Epithelial cell of esophagus (primary cell): ENCODE data around the gene P2RX7.

ENCODE experiments used
- DNase-seq: peaks from one replicate; pipeline ENCODE4 v3.0.0; 2010; ENCODE audit warnings: low read depth
- H3K4me3 ChIP-seq: 2 replicates; pipeline ENCODE4 v1.5.1; 2011; ENCODE audit warnings: mild to moderate bottlenecking, low read length, control low read depth
- TF ChIP-seq, protein P1 (sequence below): IDR thresholded peaks from 2 replicates; pipeline ENCODE4 v1.5.1; 2011; ENCODE audit warnings: low read depth, mild to moderate bottlenecking, low read length, control low read depth, inconsistent platforms; ENCODE audit not compliant: insufficient read depth; ENCODE audit errors: missing control alignments

Gene P2RX7

DNA sequence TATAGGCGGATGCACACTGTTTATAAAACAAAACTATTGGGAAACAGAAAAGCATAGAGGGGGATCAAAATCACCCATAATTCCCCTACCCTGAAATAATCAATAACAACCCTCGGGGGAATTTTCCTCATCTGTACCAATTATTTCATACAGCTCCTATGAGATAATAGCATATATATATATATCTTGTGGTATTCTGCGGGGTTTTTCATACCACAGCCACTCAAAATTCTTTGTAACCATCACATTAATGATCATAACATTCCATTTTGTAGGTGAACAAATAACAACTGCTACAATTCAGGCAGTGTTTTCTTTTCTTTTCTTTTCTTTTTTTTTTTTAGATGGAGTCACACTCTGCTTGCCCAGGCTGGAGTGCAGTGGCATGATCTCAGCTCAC, 35.3 kb downstream of the P2RX7 start:
- TF ChIP-seq, protein P1, sequence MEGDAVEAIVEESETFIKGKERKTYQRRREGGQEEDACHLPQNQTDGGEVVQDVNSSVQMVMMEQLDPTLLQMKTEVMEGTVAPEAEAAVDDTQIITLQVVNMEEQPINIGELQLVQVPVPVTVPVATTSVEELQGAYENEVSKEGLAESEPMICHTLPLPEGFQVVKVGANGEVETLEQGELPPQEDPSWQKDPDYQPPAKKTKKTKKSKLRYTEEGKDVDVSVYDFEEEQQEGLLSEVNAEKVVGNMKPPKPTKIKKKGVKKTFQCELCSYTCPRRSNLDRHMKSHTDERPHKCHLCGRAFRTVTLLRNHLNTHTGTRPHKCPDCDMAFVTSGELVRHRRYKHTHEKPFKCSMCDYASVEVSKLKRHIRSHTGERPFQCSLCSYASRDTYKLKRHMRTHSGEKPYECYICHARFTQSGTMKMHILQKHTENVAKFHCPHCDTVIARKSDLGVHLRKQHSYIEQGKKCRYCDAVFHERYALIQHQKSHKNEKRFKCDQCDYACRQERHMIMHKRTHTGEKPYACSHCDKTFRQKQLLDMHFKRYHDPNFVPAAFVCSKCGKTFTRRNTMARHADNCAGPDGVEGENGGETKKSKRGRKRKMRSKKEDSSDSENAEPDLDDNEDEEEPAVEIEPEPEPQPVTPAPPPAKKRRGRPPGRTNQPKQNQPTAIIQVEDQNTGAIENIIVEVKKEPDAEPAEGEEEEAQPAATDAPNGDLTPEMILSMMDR, result no peak
- no peak for DNase-seq
- no peak overlapping the region for H3K4me3 ChIP-seq

DNA sequence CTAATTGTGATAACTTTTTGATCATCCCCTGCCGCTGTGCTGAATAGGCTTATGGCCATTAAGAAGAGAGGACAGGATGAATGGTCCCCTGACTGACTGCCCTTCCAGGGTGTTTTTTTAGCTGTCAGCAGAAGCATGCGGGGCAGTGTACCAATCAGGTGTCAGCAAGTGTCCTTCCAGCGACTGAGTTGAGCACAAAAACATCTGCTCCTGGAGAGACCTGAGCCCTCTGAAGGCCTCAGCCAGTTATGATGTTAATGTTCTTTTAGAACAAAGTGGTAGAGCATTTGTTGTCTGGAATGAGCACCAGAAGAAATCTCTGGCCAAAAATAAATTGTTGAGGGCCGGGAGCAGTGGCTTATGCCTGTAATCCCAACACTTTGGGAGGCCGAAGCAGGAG, 37.5 kb downstream of the P2RX7 start:
- TF ChIP-seq, protein P1, result no peak
- DNase-seq, result no peak
- H3K4me3 ChIP-seq, result no peak overlapping the region

DNA sequence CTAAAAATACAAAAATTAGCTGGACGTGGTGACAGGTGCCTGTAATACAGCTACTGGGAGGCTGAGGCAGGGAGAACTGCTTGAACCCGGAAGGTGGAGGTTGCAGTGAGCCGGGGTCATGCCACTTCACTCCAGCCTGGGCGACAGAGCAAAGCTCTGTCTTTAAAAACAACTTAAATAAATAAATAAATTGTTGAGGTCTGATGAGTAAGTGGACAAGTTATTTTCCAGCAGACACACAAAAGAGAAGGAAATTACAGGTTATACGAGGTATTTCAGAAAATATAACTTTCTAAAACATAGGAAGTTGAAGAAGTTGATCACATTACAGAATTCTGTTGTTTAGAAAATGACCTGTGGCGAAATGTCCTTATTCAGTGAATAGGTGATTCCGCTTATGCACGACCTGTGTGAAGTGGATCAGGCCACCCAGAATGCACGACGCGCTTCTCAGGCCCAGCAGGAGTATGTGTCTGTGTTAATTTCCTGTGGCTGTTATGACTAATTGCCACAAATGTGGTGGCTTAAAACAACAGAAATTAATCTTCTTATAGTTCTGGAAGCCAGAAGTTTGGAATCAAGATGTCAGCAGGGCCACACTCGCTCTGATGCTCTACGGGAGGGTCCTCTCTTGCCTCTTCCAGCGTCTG, 38.1 kb downstream of the P2RX7 start:
- no peak overlapping the region for H3K4me3 ChIP-seq
- TF ChIP-seq, protein P1, result no peak
- DNase-seq, result peak; percentile 40

DNA sequence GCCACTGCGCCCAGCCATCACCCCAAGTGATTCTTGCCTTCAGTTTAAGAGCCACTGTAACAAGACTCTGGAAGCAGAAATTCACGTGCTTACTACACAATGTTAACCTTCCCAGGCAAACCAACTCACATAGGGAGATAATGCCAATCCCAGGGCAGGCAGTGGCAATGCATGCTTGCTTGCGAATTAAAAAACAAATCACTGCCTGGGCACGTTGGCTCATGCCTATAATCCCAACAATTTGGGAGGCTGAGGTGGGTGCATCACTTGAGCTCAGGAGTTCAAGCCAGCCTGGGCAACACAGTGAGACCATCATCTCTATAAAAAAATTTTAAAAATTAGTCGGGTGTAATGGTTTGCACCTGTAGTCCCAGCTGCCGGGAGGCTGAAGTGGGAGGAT, 39.5 kb downstream of the P2RX7 start:
- DNase-seq, result peak; percentile 17
- H3K4me3 ChIP-seq, result no peak overlapping the region
- TF ChIP-seq, protein P1, result no peak

DNA sequence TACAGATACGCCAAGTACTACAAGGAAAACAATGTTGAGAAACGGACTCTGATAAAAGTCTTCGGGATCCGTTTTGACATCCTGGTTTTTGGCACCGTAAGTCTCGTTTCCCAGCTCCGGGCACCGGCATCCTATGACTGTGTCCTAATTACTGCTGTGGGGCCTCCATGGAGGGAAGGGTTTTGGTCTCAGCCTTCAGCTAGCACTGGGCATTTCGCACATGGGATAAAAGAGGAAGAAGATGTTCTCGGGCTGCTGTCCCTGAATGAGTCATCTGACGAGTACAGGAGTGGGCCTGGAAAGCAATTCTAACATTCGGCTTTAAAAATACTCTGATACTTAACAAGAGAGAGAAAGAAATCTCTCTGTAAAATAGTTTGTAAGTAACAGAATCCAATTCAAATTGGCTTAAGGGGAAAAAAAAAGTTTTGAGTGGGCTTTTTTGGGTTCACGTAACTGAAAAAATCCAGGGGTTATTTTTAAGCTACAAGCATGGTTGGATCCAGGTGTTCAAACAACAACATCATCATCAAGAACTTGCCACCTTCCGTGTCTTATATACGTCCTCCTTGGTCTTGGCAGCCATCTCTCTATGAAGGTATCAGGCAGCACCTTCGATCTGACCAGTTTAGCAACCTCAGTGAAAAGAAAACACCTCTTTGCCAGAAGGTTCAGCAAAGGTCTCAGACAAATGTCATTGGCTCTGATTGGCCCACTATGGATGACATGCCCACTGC, 42.9 kb downstream of the P2RX7 start:
- DNase-seq, result no peak
- TF ChIP-seq, protein P1, result no peak
- no peak overlapping the region for H3K4me3 ChIP-seq

DNA sequence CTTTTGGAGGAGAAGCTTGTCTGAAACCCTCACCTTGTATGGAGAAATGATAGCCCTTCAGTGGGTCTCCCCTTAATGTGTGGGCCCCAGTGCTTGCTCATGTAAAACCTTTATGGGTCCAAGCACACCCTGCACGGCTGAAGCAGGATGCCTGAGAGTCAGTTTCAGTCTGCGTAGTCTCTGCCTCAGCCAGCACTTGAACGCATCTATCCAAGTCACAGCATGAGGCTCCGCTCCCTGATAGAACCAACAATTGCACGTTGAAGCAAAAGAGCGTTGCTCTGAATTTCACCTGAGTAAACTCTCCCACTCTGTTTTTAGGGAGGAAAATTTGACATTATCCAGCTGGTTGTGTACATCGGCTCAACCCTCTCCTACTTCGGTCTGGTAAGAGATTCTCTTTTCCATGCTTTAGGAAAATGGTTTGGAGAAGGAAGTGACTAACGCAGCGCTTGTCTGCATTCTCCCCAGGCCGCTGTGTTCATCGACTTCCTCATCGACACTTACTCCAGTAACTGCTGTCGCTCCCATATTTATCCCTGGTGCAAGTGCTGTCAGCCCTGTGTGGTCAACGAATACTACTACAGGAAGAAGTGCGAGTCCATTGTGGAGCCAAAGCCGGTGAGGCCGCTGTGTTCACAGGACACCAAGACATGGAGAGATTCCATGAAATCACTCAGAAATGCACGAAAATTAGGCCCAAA, 44.3 kb downstream of the P2RX7 start:
- no peak overlapping the region for H3K4me3 ChIP-seq
- DNase-seq, result no peak
- TF ChIP-seq, protein P1, result no peak

DNA sequence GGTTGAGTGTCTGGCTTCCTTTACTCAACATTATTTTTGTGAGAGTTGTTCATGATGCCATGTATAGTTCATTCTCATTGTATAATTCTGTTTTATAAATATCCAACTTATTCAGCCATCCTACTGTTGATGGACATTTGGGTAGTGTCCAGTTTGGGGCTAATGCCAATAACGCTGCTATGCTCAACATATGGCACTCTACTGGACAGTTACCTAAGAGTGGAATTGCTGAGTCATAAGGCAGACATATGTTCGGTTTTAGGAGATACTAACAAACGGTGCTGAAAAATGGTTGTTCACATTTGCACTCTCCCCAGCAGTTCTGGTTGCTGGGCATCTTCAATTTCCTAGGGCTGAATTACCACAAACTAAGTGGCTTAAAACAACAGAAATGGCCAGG, 48.5 kb downstream of the P2RX7 start:
- no peak for DNase-seq
- TF ChIP-seq, protein P1, result no peak
- no peak overlapping the region for H3K4me3 ChIP-seq
